ENCODE results near the gene KHDRBS1.
"Not testable (repeated sequence)": the region's sequence is repeated elsewhere in the genome, so short reads cannot be mapped to it uniquely, and the experiment has no call there.

Gene KHDRBS1, protein sequence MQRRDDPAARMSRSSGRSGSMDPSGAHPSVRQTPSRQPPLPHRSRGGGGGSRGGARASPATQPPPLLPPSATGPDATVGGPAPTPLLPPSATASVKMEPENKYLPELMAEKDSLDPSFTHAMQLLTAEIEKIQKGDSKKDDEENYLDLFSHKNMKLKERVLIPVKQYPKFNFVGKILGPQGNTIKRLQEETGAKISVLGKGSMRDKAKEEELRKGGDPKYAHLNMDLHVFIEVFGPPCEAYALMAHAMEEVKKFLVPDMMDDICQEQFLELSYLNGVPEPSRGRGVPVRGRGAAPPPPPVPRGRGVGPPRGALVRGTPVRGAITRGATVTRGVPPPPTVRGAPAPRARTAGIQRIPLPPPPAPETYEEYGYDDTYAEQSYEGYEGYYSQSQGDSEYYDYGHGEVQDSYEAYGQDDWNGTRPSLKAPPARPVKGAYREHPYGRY

DNA sequence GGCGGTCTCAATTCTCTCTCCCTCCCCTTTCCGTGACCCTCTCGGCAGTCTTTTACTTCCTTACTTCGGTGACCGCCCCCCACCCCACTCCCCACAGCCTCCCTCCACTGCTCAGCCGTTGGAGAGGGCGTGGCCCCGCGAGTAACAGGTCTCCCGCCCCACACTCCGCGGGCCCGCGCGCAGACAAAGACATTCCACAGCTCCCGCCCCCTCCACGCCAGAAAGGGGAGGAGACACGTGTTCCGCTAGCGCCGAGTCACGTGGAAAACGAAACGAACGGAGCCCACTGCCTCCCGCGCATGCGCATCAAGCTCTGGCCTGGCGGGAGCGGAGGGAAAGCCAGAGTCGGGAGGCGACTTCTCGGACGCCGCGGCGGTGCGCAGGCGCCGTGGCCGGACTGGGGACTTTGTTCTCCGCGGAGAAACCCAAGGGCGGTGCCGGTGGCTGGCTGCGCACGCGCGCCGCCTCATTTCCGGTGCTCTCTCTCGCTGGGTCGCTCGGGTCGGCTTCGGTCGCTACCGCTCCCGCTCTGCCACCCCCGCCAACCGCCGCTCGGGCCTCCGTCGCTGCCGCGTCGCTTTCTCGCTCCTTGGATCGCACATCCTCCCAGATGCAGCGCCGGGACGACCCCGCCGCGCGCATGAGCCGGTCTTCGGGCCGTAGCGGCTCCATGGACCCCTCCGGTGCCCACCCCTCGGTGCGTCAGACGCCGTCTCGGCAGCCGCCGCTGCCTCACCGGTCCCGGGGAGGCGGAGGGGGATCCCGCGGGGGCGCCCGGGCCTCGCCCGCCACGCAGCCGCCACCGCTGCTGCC is at the start of gene KHDRBS1:
Gene KHDRBS1 (plus strand): TSS at position 483 of the 813 bp plus-strand sequence. CDS start 128 bp downstream, at position 611.
- DNase-seq: peak; percentile 99

DNA sequence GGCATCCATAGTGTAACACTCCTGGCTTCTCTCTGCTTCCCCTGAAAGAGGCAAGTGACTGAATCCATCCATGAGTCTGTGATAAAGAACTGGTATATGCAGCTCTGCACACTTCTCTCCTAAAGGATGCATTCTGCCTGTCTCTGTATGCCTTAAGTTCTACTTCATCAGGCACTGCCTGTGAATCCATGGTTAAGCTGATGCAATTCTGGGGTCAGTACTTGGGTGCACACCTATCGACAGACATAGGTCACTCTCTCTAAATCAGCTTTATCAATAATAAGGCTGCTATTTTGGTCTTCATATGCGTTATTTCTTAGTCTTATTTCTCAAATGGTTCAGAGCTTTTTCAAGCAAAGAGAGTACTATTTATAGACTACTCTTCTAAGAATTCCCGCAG is 42.8 kb upstream of the KHDRBS1 start:
- DNase-seq: no peak

DNA sequence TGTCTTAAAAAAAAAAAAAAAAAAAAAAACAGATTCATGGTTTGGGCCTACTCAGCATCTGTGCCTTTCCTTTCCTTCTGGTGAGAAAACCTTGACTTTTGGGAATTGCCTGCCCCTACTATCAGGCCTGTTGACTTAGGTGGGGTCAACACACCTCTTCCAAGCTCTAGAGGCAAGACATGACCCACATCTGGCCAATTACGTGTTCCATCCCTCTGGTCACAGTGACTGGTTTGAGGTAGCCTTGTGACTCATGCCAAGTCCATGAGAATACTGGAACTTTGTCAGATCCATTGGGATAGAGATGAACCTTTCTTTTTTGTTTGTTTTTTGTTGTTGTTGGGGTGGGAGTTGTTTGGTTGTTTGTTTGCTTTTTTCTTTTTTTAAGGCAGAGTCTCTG is 37.3 kb upstream of the KHDRBS1 start:
- DNase-seq: no peak

DNA sequence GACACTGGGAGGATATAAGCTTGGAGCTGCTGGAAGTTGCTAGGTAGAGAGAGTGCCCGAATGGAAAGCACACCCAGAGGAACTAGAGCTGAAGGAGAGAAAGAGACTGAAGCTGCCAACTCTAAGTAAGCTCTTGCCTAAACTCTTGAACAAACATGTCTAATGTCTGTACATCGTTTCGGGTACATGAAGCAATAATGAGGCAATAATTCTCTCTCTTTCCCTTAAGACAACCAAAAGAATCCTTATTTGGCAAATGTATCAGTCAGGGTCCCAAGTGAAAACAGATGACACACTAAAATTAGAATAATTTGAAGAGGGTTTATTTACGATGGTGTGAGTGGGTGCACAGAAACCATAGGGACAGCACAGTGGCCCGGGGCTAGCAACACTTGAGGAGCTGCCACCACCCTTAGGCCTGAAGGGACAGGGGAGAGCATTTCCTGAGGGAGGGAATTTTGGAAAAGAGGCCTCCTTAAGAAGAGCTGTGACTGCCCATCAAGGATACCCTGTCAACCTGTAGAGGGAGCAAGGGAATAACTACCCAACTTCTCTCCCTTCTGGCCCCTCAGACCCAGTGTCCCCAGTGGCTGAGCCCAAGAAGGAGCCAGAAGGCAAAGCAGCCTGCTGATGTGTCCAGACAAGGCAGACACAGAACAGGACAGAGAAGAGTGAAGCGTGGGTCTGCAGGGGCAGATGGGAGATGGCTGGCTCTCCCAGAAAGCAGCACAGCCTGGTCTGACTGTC is 36.1 kb upstream of the KHDRBS1 start:
- DNase-seq: no peak

DNA sequence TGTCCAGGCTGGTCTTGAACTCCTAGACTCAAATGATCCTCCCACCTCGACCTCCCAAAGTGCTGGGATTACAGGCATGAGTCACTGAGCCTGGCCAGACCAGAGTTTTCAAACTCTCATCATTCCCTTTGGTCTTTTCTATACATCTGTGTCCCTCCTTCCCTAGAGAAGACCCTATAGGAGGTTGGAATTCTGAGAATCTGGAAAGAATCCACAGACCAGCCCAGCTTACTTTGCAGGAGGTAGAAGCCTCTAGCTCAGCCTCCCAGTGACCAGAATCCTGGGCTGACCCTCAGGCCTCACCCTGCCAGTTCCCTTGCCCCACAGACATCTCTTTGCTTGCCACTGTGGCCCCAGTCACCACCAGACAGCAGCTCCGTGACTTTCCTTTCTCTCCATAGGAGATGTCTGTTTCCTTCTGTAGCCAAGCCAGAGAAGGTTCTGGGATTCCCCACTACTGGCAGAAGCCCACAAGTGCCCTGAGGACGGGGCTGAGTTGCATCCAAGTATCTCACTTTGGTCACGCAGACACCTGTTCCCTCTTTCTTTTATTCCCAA is 34.7 kb upstream of the KHDRBS1 start:
- DNase-seq: no peak

DNA sequence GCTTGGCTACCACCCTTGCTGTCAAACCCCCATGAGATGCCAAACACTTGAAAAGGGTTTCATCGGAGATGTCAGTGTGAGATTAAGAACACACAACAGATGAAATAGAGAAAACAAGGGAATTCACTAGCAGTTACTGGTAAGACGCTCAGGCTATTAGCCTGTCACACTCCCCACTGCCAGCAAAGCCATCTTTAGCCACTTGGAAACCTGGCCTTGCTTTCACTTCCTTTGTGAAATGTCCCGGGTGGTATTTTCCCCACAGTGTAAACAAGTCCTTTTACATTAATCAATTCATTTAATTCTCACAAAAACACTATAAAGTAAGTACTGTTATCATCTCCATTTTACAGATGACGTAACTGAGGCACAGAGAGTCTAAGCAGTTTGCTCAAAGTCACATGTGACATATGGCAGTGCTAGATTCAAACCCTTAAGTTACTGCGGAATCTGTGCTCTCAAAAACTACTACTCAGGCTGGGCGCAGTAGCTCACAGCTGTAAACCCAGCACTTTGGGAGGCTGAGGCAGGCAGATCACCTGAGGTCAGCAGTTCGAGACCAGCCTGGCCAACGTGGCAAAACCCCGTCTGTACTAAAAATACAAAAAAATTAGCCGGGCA is 32.7 kb upstream of the KHDRBS1 start:
- DNase-seq: no peak

DNA sequence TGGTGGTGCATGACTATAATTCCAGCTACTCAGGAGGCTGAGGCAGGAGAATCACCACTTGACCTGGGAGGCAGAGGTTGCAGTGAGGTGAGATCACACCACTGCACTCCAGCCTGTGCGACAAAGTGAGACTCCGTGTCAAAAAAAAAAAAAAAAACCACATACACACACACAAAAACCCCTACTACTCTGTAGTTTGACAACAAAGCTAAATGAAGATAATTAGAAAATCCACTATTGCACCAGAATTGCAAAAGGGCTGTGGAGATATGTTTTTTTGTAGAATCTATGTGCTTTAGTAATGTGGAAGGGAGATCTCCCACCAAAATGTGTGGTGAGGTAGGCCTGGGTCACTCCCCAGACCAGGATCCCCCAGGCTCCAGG is 32.2 kb upstream of the KHDRBS1 start:
- no peak for DNase-seq

DNA sequence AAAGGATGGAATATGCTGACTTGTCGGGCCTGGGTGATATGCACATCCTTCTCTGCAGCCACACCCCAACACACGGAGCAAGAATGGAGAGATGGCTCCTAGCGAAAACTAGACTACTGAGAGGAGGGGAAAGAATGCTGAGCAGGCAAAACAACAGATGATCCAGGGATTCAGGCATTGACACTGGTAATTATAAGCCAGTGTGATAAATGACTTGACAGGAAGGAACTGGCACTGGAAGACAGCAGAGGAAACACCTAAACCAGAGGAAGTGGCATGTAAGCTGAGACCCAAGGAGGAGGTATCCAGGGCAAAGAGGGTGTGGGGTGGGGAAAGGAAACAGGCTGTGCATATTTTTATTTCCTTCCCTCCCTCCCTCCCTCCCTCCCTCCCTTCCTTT is 31.7 kb upstream of the KHDRBS1 start:
- DNase-seq: no peak

DNA sequence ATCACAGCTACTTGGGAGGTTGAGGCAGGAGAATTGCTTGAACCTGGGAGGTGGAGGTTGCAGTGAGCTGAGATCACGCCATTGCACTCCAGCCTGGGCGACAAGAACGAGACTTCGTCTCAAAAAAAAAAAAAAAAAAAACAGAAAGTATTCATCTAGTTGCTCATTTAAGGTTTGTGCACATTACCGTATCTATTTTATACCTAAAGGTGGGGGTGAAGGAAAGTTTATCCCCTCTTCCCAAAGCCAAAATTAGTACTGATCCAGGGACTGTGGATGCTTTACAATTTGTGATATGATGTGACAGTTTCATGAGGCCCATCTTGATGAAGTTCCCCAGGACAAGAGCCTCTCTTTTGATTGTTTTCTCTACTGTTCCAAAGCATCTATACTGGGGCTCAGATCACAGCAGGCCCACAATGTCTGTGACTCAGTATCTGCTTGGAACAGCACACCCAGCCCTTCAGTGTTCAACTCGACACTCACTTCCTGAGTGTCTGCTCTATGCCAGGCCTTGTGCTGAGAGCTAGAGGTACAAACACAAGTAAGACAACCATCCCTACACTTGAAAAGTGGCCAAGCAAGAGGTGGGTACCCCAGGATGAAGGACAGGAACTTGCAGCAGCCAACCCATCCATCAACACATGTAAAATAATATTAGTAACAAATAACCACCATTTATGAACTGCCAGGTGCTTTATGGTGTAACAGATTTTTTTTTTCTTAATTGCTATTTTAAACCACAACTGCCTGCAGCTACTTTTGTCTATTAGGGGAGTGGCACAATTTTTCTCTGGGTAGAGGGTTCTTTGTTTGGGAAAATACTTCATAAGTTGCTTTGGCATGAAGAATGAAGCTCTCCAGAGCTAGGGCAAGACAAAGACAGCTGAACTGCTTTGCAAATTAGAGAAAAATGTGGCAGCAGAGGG is 29.0 kb upstream of the KHDRBS1 start:
- DNase-seq: no peak

DNA sequence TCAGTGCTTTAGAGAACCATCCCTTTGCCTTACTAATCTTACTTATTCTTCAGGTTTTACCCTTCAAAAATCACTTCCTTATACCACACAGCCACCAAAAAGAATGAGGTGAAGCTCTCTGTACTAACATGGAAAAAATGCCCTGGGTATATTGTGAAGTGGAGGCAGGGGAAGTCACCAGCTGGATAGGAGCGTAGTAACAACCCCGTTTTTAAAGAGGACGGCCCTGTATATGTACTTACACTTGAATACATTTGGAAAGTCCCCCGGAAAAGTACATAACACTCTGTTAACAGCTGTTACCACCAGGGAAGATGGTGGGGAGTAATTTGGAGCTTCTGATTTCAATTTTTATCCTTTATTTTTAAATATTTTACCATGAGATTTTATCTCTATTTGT is 28.2 kb upstream of the KHDRBS1 start:
- DNase-seq: no peak

DNA sequence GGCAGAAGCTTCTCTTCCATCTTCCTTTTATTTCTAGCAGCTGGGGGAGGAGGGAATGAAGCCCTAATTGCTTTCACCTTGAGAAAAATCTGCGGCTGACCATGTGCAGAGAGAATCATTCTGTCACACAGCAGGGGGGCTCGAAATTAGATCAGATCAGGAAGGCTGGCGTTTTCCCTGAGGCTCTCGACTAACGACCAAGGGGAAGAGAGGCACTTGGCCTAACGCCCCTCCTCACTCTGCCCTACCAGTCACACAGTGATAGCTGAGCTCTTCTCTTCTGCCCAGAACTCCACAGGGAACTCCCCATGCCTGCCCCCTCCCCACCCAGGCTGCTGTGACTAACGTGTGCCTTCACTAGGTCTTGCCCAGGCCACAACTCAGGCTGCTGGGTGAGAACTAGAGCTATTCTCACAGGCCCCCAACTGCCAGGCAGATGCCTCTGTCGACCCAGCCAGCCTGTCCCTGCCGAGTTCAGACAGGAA is 26.5 kb upstream of the KHDRBS1 start:
- no peak for DNase-seq

DNA sequence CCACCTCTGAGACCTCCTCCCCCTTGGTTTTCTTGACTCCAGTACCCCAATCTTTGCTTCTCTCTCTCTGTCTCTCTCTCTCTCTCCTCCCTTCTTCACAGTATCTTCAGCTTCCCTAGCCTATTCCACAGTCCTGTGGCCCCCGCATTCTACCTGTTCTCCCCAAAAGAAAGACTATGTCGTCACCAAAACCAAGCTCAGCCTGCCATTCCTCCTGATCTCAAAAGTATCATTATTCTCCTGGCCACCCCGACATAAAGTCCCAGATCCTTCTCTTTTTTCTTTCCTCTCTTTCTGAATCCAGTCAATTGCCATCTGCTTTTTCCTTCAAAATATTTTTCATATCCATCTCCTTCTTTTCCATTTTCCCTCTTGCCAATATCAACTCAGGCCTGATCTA is 23.7 kb upstream of the KHDRBS1 start:
- no peak for DNase-seq

DNA sequence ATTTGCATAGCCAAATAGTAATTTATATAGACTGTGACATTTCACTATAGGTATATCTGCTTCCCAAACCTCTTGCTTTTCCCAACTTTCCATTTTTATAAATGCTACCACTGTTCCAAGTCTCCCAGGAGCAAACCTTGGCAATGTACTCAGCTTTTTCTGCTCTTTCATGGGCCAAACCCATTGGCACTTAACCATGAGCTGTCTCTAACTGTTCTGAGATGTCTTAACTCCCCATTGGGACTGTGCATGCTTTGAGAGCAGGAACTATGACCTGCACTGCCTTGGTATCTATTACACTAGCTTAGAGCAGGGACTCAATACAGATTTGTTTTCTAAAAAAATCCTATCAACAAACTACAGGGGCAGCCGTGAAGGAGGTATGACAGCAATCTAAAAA is 22.5 kb upstream of the KHDRBS1 start:
- DNase-seq: no peak

DNA sequence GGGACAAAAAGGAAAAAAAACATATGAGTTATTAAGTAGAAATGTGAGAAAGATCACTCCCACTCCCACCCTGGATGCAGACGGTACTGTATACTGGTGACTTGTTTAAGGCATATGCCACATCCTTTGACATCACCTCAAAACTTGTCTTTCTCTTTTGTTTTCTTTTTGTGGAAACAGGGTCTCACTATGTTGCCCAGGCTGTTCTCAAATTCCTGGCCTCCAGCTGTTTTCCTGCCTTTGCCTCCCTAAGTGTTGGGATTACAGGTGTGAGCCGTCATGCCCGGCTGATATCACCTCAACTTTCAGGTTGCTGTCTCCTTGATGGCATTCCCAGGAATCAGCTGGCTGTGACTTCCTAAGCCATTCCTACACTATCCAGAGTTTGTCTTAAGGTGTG is 18.4 kb upstream of the KHDRBS1 start:
- no peak for DNase-seq

DNA sequence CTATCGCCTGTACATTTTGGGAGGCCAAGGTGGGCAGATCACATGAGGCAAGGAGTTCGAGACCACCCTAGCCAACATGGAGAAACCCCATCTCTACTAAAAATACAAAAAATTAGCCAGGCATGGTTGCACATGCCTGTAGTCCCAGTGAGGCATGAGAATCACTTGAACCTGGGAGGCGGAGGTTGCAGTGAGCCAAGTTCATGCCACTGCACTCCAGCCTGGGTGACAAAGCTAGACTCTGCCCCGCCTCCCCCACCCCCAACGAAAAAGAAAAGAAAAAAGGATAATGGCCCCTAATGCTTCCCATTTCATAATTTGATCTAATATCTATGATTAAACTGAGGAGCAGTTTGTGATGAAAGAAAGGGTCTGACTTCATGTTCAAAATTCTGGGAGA is 17.5 kb upstream of the KHDRBS1 start:
- not testable (repeated sequence) for DNase-seq

DNA sequence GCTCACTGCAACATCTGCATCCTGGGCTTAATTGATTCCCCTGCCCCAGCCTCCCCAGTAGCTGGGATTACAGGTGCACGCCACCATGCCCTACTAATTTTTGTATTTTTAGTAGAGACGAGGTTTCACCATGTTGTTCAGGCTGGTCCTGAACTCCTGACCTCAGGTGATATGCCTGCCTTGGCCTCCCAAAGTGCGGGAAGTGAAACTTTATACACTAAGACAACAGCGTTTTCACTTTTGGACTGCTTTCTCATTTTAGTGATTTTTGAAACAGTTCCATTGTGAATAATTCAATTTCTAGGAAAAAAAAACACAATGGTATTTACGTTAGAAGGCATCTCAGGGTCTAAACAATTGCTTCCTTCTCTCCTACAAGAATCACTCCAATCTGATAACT is 11.8 kb upstream of the KHDRBS1 start:
- DNase-seq: no peak

DNA sequence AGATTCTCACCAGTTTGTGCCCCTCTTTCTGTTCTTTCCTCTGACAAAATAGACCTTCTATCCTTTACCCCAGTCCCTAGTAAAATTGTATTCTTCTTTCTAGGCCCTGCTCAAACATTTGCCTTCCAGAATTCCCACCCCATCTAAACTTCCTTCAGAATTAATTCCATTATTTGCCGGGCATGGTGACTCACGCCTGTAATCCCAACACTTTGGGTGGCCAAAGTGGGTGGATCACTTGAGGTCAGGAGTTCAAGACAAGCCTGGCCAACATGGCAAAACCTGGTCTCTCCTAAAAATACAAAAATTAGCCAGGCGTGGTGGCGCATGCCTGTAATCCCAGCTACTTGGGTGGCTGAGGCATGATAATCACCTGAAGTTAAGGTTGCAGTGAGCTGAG is 11.4 kb upstream of the KHDRBS1 start:
- DNase-seq: not testable (repeated sequence)

DNA sequence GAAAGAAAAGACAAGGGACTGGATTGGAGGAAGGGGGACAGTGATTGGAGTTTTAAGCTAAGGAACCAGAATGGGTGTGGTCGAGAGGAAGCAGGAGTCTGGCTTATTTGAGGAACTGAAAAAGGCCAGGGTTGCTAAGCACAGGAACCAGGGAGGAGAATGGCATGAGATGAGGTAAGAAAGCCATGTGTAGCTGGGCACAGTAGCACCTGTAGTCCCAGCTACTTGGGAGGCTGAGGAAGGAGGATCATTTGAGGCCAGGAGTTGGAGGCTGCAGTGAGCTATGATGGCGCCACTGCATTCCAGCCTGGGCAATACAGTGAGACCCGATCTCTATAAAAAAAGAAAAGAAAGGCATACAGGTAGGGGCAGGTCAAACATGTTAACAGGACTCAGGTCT is 8.1 kb upstream of the KHDRBS1 start:
- no peak for DNase-seq

DNA sequence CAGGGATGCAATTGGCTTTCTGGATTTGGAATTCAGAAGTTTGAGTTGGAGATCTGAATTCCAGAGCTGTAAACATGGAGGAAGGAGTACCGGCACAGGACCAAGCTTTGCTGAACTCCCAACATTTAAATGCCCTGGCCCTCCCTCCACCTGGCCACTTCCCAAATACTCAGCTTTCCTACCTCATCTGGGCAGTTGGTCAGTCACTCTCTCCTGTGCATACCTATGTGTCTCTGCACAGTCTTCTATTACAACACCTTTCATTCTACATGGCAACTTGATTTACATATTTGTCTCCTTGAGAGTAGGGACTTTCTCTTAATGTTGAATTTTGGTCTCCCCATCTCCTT is 6.1 kb upstream of the KHDRBS1 start:
- DNase-seq: no peak

DNA sequence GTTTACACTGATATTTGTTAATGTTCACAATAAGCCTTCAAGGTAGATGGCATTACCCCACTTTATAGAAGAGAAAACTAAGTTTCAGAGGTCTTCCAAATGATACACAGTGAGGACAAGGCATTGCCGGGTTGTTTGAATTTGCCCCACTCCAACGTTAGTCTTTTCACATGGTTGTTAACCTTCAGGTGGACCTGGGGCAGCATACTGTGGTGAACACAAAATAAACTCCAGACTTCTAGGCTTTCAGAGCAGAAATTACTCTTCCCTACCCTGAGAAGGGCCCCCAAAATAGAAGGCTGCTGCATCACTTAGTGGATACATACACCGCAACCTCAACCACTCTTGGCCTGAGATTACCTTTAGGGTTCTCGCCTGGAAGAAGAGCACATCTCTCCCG is 3.4 kb upstream of the KHDRBS1 start:
- DNase-seq: no peak

DNA sequence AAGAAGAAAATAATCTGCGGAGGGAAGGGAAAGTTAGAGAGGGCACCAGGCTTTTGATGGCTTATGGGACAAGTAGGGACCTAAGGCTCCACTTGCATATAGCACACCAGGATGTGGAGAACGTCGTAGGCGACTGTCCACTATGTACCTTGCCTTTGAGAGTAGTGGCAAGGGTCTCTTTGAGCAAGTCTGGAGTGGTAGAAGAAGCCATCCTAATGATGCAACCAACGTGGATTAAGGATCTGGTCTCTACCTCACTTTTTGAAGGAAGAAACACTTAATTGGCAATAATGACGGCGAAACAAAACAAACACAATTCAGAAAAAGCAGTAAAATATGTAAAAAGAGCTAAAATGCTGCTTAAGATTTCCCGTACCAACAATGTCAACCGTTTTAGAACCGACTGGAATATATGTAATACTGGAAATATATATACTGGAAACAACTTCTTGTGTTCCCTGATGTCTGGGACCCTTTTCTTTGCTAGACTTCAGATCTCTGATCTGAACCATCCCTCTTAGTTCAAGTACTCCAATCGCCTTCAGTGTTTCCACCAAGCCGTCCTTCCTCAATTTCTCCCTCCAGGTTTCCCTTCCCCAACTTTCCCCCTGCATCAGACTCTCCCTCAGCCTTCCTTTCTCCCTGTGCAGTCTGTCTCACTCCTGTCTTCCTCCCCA is 821 bp upstream of the KHDRBS1 start:
- no peak for DNase-seq

All from midbrain (tissue), 1 donor.